Mesothelial cell of epicardium (in vitro differentiated cells): ENCODE results near the gene UNK. TPM values are rescaled to one million over a fixed set of nuclear protein-coding genes. Genes with fewer than 3 reads are reported as not detected.
"Not testable (repeated sequence)": the region's sequence is repeated elsewhere in the genome, so short reads cannot be mapped to it uniquely, and the experiment has no call there.

Source experiments
- DNase-seq, 2 experiments: peaks; one replicate each; pipeline ENCODE4 v3.0.0; 2021; ENCODE audit warnings: low spot score in 2 of 2; ENCODE audit not compliant: unreplicated experiment in 2 of 2
- H3K27ac Mint-ChIP-seq: 2 replicates; pipeline ENCODE4 v1.8.0; 2021; ENCODE audit warnings: mixed read lengths
- H3K27me3 Mint-ChIP-seq: 2 replicates; pipeline ENCODE4 v1.8.0; 2021; ENCODE audit warnings: low read depth, mixed read lengths
- H3K36me3 Mint-ChIP-seq: 2 replicates; pipeline ENCODE4 v1.8.0; 2021; ENCODE audit warnings: mixed read lengths
- H3K4me1 Mint-ChIP-seq: 2 replicates; pipeline ENCODE4 v1.8.0; 2021; ENCODE audit warnings: mixed read lengths
- H3K4me3 Mint-ChIP-seq: 2 replicates; pipeline ENCODE4 v1.8.0; 2021; ENCODE audit warnings: mild to moderate bottlenecking, moderate library complexity, mixed read lengths
- H3K9me3 Mint-ChIP-seq: 2 replicates; pipeline ENCODE4 v1.8.0; 2021; ENCODE audit warnings: mixed read lengths
- CTCF ChIP-seq: fragments of 200-600 bp; sonication (generic); IDR thresholded peaks from one replicate; pipeline ENCODE4 v1.5.0; 2021; ENCODE audit warnings: antibody characterized with exemption; ENCODE audit not compliant: unreplicated experiment
- total RNA-seq: library from RNA; stranded (reverse); gene quantifications from 3 replicates; pipeline ENCODE4 v1.2.1, GENCODE V29; 2021

UNK gene
- total RNA-seq, 1 donor from 2014 or later: 66.4 TPM

GRCh38 chr17:75809631-75810111 lies 25.1 kb downstream of the UNK start:
- H3K27me3 Mint-ChIP-seq: no peaks in the 10 kb centered on the region
- peaks cover 7% of the 10 kb centered on the region for H3K36me3 Mint-ChIP-seq
- no peak overlapping the region for H3K27ac Mint-ChIP-seq
- no peak for TF ChIP-seq CTCF
- no peak for DNase-seq
- no peaks in the 10 kb centered on the region for H3K9me3 Mint-ChIP-seq
- peaks cover 6% of the 10 kb centered on the region for H3K4me1 Mint-ChIP-seq
- no peak overlapping the region for H3K4me3 Mint-ChIP-seq

- Mint-ChIP-seq H3K4me1 (peaks cover 6% of the 10 kb centered on the region), H3K36me3 (peaks cover 7% of the 10 kb centered on the region), H3K4me3 (no peak overlapping the region), H3K27me3 (no peaks in the 10 kb centered on the region), H3K9me3 (no peaks in the 10 kb centered on the region), H3K27ac (no peak overlapping the region)
- TF ChIP-seq CTCF: no peak
- DNase-seq: no peak
Observed at GRCh38 chr17:75810216-75810615, 25.6 kb downstream of the UNK start.

- not testable (repeated sequence) for H3K9me3 Mint-ChIP-seq, DNase-seq, H3K4me1 Mint-ChIP-seq, H3K27me3 Mint-ChIP-seq, H3K27ac Mint-ChIP-seq, H3K4me3 Mint-ChIP-seq, H3K36me3 Mint-ChIP-seq
Observed at GRCh38 chr17:75810756-75811155, 26.1 kb downstream of the UNK start.

- Mint-ChIP-seq H3K27ac (no peak overlapping the region), H3K4me3 (no peak overlapping the region), H3K4me1 (peaks cover 6% of the 10 kb centered on the region), H3K27me3 (no peaks in the 10 kb centered on the region), H3K36me3 (peaks cover 7% of the 10 kb centered on the region), H3K9me3 (no peaks in the 10 kb centered on the region)
- no peak for TF ChIP-seq CTCF
- no peak for DNase-seq
Observed at GRCh38 chr17:75811174-75811573, 26.6 kb downstream of the UNK start.

GRCh38 chr17:75812096-75813013 lies 27.7 kb downstream of the UNK start:
- DNase-seq: no peak
- H3K36me3 Mint-ChIP-seq: peaks cover 7% of the 10 kb centered on the region

More at GRCh38 chr17:75812096-75813013, 27.7 kb downstream of the UNK start:
- H3K27me3 Mint-ChIP-seq: no peaks in the 10 kb centered on the region
- H3K4me3 Mint-ChIP-seq: no peak overlapping the region
- H3K4me1 Mint-ChIP-seq: peaks cover 6% of the 10 kb centered on the region
- H3K9me3 Mint-ChIP-seq: no peaks in the 10 kb centered on the region
- TF ChIP-seq CTCF: no peak
- H3K27ac Mint-ChIP-seq: no peak overlapping the region
